DMS 273 (cell line): ENCODE measurements around the gene CD74.
"Not testable (repeated sequence)": the region's sequence is repeated elsewhere in the genome, so short reads cannot be mapped to it uniquely, and the experiment has no call there.

Source experiments
- DNase-seq: peaks from one replicate; lab custom pipeline; 2025; ENCODE audit not compliant: unreplicated experiment; lab: John Stamatoyannopoulos, UW

CD74 gene

GRCh38 chr5:150441813-150442698 lies 29.3 kb upstream of the CD74 start:
- peak; percentile 83 for DNase-seq

GRCh38 chr5:150440948-150441812 lies 28.5 kb upstream of the CD74 start:
- no peak for DNase-seq

GRCh38 chr5:150438873-150439546 lies 26.3 kb upstream of the CD74 start:
- DNase-seq = peak; percentile 73

- DNase-seq = peak; percentile 95
These were observed 23.5 kb upstream of the CD74 start for GRCh38 chr5:150436141-150436680.

DNA sequence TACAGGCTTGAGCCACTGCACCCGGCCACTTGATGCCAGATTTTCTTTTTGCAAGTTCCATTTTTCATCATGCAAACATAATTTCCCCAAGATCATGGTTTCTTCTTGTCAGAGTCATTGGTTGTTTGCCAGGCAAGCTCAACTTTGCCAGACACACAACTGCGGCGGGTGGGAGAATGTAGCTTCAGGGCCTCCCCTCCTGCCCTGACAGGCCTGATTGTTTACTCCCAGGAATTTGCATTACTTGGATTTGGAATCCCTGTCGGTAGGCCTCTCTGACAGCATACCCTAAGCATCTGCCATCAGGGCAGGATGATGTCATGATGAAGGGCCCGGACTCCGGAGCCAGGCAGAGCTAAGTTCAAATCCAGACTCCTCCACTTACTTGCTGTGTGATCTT lies 21.8 kb upstream of the CD74 start:
- peak; percentile 67 for DNase-seq

DNA sequence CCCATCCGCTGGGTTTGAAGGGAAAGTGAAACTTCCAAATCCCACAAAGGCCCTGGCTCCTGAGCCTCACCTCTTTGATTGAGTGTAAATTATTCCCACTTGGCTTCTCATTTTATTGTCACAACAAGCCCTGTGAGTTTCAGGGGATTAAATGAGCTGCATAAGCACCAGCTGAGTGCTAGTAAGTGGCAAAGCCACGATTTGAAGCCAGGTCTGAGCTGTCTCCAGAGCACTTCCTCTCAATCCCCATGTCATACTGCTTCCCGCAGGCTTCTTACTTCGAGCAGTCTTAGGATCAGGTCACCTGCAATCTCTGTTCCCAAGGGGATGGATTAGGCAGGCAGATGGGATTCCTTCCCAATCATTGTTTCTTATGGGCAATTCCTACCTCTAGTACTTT lies 18.9 kb upstream of the CD74 start:
- no peak for DNase-seq

GRCh38 chr5:150431048-150431447 lies 18.3 kb upstream of the CD74 start:
- DNase-seq = no peak

- DNase-seq = no peak
These were observed 16.7 kb upstream of the CD74 start for GRCh38 chr5:150429410-150429873.

GRCh38 chr5:150428978-150429377 lies 16.3 kb upstream of the CD74 start:
- no peak for DNase-seq

DNA sequence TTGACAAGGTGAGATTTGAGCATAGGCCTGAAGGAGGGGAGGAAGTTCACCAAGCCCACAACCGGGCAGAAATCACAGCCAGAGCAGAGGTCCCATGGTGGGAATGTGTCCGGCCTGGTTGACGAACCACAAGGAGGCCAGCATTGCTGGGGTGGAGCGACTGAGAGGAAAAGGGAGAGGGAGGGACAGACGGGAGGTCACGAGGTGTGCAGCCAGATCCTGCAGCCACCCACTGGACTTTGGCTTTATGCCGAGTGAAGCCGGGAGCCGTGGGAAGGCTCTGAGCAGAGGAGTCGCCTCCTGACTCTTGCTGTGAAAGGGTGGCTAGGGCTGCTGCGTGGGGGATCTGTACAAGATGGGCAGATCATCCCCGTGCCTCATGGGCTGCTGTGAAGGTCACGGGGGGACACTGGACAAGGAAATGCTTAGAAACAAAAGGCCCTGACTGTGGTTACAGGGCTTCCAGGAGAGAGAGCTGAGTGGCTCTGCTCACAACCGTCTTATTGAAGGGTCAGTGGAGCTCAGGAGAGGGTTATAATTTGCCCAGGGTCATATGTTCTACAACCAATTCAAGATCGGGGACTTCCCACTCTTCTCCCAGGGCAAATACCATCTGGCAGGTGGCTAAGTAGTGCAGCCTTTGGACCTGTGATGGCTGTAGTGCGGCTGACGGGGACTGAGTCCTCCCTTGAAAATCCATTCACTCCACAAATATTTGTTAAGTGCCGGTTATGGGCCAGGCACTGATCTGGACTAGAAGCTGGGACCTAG lies 15.6 kb upstream of the CD74 start:
- DNase-seq = peak; percentile 37

GRCh38 chr5:150426165-150426564 lies 13.5 kb upstream of the CD74 start:
- not testable (repeated sequence) for DNase-seq

DNA sequence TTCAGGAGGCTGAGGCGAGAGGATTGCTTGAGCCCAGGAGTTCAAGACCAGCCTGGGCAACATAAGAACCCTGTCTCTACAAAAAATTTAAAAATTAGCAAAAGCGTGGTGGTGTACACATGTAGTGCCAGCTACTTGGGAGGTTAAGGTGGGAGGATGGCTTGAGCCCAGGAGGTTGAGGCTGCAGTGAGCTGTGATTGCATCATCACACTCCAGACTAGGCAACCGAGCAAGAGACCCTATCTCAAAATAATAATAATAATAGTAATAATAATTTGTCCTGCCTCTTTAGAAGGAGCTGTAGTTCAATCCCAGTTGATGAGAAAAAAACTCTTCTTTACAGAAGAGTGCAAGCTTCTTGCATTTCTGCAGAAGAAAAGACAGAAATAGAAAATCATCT lies 10.0 kb upstream of the CD74 start:
- no peak for DNase-seq

DNA sequence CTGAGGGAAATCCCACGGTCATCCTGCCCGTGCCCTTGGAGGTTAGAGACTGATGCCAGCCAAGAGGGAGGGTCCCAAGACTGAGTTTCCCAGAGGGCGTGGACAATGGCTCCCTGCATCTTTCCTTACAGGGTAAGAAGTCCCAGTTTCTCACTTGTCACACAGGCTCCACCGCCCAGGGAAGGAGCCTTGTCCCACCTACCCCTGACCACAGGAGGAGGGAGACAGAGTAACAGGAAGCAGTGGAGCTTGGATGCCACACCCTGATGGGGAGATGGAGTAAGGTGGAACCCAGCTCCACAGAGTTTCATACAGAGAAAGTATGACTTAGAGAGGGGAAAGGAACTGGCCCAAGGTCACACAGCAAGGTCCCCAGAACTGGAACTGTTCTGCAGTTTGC lies 9.4 kb upstream of the CD74 start:
- no peak for DNase-seq

GRCh38 chr5:150419630-150420270 lies 7.0 kb upstream of the CD74 start:
- DNase-seq = no peak

- DNase-seq = not testable (repeated sequence)
These were observed 1.4 kb upstream of the CD74 start for GRCh38 chr5:150413902-150414790.

DNA sequence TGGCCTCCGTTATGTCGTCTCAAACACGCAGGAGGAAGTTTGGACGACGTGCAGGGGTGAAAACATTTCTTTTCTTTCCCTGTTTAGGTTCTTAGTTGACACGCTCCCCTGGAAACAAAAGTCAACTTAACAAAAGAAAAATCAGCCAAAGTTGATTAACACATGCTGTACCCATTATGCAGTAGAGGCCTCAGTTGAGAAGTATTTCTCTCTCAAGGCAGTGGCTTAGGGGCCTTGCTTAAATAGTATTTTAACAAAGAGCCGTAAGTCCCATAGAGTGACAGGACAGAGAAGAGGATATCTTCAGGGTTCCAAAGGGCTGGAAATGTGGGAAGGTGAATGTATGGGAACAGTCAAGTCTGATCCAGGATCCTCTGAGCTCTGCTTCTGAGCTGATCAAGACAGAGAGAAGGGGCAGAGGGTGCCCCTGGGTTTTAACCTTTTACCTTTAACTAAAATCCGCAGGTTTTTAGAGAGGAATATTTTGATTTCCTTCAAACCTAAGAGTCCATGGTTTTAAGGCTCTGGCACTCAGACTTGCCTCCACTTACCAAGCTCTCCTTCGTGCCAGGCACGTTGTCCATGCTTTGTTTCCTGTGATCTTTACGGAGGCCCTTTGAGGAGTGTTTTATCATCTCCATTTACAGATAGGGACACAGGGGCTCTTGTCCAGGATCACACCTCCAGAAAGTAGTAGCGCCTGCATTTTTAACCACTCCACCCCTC lies 629 bp upstream of the CD74 start:
- no peak for DNase-seq

DNA sequence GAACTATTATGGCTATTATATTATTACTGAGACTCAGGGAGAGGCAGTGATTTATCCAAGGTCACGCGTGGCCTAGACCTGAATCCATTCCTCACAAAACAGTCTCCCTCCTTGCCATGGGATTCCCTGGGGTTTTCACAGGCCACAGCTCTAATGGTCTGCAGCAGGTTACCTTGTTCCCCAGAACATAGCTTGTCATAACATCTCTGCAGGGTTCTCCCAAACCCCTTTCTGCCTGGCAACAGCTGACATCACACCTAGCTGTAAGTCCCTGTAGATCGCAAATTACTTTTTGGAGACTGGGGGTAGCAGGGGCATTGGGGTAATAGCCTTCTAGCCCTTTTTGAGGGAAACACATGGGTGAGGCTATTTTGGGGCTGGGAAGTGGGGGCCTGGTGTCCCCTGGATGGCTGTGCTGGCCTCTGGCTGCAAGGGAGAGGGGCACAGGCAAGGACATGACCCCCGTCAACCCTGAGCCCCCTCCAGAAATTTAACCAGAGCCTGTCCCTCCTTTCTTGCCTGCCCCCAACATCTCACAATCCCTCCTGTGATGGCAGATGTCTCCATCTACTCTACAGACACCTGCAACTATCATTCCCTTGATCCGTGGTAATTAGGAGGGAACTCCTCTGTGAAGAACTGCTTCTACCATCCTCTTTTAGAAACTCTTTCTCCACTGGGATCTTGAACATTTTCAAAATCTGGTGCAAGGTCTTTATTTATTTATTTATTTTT lies 1.3 kb downstream of the CD74 start:
- peak; percentile 70 for DNase-seq
